ELF-1 (cell line): ENCODE data around the gene MPLKIP.
A peak's percentile ranks its signal among the peaks of the same experiment; 100 is the strongest.
"Not testable (repeated sequence)": the region's sequence is repeated elsewhere in the genome, so short reads cannot be mapped to it uniquely, and the experiment has no call there.

Experiments
- DNase-seq: peaks from one replicate; pipeline ENCODE4 v3.0.0-alpha.2; 2016; ENCODE audit warnings: low read depth, low spot score

MPLKIP gene

DNA sequence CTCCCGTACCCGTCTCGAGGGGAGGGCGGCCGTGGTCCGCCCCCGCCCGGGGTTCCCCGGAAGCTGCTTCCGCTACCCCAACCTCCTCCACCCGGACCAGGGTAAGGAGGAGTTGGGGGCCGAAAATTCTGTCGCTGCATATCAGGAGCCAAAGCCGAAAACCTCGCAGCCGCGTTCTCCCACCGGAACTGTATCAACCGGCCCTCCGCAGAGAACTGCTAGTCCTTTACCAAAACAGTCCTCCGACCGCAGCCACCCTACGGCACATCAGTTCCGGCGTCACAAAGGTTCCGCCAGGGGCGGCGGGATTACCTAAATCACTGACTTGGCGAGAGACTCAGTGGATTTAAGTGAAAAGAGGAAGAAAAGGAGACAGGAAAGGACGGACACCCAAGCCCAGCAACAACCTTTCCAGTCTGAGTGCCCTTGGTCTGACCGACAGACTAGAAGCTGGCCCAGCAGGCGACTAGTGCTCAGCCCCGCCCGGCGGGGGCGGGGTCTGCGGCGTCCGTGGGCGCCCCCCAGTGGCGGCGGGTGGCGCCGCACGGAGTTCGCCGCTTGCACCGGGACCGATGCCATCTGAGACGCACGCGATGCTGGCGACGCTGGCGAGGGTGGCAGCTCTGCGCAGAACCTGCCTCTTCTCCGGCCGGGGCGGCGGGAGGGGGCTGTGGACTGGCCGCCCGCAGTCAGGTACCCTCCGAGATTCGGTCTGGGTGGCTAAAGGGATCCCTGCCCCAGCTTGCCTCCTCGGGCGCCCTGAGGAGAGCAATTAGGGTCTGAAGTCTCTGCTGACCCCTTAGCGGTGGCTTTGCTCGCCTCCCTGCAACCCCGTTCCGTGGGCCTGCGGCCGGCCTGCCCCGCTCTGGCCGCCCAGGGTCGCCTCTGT is at the start of gene MPLKIP, which contains the start of gene SUGCT:
MPLKIP (minus strand) TSS at position 195 of the 889 bp plus-strand sequence; CDS start at position 140, 55 bp downstream.
SUGCT (plus strand) TSS at position 578 of the 889 bp plus-strand sequence.
- peak; percentile 97 for DNase-seq

DNA sequence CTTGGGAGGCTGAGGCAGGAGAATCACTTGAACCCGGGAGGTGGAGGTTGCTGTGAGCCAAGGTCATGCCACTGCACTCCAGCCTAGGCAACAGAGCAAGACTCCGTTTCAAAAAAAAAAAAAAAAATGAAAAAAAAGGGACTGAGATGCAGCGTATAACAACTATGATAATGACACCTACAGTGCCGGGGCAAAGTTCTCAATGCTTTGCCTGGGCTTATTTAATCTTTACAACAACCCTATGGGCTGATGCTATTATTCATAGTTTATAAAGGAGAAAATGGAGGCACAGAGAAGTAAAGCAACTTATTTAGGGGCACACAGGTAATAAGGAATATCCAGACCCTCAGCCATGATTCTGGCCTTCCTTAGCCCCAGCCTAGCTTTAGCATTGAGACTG is 48.0 kb upstream of the MPLKIP start:
- no peak for DNase-seq

DNA sequence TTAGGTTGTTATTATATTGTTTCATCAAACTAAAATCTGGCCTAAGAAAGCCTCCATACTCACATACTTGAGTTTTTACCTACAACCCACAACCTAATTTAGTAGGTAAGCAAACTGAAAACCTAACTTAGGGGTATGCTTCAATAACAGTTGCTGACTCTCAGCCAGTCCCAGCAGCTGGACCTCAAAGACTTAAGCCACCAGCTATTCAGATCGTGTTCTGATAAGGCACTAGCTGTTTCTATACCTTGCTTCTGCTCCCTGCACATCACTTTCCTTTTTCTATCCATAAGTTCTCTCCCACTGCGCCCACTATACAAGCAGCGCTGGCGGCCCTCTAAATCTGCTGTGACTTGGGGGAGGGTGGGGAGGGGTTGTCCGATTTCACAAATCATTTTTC is 42.6 kb upstream of the MPLKIP start:
- no peak for DNase-seq

DNA sequence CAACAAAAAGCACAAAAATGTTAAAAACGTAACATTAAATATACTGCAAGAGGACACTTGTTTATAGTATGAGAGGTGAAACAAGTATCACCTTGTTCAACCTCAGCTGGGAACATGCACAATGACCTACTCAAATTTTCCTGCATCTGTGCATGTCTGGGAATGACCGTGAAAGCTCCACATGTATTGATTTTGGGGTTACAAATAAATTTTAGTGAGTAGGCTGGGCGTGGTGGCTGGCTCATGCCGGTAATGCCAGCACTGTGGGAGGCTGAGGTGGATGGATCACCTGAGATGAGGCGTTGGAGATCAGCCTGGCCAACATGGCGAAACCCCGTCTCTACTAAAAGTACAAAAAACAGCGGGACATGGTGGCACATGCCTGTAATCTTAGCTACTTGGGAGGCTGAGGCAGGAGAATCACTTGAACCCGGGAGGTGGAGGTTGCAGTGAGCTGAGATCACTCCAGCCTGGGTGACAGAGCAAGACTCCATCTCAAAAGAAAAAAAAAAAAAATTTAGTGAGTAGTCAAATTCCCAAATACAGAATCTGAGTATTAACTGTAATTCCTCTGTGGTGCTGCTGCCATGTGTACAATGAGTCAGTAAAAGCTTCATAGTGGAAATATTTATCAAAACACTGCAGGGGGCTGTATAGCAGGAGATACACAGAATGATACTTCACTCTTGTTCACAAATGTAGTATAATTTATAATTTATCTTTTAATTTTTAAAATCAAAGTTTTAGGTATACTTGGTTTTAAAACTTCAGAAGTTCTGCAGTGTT is 41.5 kb upstream of the MPLKIP start:
- no peak for DNase-seq

DNA sequence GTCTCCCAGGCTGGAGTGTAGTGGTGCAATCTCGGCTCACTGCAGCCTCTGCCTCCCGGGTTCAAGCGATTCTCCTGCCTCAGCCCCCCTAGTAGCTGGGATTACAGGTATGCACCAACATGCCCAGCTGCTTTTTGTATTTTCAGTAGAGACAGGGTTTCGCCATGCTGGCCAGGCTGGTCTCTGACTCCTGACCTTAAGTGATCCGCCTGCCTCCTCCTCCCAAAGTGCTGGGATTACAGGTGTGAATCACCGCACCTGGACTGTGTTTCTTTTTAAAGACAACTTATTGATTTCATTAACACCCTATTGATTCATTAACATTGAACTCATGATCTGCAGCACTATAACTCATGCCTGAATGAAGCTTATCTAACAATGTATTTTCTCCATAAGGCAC is 40.8 kb upstream of the MPLKIP start:
- DNase-seq: not testable (repeated sequence)

DNA sequence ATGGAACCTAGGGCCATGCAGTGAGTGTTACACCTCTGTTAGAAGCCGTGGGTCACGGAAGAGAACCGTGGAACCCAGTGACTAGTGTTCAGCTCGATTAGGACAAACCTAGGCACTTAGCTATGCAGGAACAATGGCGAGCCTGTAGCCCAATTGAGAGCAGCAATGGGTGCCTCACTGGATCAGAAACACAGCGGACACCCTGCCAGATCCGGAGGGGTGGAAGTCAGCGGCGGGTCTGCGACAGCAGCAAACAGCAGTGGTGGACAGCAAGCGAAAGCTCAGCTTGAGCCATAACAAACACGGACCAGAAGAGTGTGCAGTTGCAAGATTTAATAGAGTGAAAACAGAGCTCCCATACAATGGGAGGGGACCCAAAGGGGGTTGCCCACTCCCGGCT is 38.7 kb upstream of the MPLKIP start:
- DNase-seq: not testable (repeated sequence)

DNA sequence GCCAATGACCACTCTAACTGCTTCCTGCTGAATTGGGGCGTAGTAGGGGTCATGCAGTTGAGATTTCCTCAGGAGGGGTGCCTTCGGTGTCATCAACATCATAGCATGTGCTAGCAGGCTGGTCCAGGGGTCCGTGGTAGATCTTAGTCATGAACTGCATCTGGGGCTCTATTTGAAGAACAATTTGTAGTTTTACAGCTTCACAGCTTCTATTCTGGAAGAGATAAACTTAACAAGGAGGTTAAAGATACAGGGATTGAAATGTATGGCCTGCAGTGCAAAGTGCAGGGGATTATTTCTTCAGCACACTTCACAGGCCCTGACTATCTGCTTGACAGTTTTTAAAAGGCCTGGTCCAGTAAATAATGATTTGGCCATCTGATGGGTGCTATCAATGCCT is 33.8 kb upstream of the MPLKIP start:
- not testable (repeated sequence) for DNase-seq

DNA sequence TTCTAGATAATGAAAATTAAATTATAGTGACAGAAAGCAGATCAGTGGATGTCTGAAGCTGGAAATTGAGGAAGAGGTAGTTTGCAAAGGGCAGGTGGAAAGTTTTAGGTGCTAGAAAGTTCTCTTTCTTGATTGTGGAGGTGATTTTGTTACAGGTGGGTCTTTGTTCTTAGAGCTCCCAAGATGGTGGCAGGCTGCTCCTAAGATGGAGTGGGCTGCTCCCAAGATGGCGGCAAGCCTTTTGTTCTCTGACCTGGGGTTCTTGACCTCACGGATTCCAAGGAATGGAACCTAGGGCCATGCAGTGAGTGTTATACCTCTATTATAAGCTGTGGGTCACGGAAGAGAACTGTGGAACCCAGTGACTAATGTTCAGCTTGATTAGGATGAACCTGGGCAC is 32.9 kb upstream of the MPLKIP start:
- no peak for DNase-seq

DNA sequence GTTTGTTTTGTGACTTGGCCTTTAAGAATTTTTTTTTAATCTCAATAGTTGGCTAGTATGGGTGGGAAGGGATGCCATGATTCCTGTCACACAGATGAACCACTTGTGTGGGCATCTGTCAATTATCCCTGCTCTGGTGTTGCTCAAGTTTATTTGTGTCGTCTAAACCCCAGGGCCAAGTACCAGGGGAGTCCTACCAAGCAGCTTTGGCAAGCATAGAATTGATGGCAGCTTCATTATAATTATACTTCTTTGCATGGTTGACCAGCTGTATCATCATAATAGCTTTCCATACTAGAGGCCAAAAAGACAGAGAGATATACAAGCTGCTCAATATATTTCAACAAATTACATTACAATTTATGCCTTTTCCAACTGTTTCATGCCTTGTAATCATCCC is 30.8 kb upstream of the MPLKIP start:
- no peak for DNase-seq

DNA sequence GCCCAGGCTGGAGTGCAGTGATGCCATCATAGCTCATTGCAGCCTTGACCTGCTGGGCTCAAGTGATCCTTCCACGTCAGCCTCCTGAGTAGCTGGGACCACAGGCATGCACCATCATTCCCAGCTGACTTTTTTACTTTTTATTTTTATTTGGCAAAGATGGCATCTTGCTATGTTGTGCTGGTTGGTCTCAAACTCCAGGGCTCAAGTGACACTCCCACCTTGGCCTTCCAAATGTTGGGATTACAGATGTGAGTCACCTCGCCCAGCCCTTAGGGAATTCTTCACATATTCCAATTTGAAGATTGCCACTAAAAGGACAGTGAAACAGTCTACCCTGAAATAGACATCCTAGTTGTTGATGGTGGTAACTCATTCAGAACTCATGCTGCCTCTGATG is 28.1 kb upstream of the MPLKIP start:
- DNase-seq: no peak

DNA sequence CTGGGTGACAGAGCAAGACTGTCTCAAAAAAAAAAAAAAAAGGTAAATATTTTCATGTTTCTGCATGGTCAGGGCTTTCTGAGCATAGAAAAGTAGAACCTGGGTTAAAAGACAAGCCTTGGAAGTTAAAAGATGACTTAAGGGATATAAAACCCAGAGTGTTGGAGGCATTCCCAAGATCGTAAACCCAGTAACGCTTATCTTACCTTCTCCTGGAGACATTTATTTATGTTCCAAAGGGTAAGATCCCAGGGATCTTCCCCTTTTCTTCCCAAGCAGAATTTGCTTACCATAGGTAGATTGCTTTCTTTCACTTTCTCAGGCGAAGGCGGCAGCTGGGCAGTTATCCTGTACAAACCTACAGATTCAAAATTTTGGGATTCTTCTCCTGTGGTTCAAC is 22.6 kb upstream of the MPLKIP start:
- no peak for DNase-seq

DNA sequence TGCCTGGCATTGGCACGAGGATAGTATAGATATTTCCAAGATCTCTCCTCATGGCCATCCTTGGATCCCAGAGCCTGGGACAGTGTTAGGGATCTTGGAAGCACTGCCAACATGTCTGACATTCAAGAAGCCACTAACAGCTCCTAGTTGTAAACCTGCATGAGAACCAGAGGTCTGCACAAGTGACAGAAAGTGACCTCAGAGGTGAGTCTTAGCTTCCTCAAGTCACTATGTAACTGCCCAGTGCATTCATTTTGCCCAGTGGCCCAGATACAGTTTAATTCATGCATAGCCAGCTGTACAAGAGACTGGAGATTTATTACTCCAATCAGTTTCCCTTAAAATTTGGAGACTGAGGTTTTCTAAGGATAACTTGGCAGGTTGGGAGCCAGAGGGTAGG is 17.1 kb upstream of the MPLKIP start:
- no peak for DNase-seq

DNA sequence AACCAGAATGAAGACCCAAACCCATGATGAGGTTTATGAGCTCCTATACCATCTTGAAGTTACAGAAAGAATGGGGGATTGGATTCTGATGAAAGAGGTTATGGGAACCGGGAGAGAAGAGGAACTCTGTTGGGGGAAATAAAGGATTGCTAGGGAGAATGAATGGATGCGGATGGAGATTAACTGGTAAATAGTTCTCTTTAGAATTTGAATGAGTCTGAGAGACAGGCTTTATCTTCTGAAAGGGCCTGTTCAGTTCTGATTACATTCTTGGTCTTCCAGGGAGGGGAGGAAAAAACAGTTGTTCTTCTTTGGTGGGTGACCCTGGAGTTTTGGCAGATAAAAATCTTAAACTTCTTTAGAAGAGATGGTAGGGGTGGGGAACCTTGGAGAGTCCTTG is 14.2 kb upstream of the MPLKIP start:
- no peak for DNase-seq

DNA sequence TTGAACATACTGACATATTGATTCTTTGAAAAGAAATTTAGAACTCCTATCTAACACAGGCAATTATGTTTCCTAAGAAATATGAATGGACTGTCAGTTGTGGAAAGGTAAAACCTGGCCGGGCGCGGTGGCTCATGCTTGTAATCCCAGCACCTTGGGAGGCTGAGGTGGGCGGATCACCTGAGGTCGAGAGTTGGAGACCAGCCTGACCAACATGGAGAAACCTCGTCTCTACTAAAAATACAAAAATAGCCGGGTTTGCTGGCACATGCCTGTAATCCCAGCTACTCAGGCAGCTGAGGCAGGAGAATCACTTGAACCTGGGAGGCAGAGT is 13.8 kb upstream of the MPLKIP start:
- DNase-seq: not testable (repeated sequence)

DNA sequence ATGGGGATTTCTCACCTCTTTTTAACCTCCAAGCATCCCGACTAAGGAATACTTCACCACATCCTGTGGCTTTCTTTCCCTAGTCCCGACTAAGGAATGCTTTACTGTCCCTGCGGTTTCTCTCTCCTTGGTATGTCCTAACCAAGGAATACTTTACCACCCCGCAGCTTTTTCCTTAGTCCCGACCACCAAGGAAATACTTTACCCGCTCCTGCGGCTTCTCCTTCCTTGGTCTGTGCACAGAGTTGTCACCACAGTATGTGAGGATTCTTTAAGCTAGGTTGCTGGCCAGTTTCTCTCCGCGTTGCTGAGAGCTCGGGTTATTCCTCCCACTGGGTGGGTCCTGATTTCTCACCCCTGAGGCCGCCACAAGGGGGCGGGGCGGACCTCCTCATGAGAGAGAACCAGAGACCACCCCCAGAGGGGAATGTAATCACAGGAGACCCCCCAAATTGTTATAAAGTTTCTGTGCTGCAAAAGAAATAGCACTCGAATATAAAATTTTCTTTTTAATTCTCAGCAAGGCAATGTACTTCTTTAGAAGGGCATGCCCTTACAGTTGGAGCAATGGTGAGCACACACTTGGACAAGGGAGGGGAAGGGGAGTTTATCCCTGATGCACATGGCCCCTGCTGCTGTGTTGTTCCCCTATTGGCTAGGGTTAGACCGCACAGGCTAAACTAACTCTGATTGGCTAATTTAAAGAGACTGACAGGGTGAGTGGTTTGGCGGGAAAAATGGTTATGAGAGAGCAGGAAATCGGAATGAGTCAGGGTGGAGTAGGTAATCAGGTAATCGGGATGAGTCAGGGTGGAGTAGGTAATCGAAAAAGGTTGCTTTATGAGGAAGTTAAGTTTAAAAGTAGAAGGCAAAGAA is 13.2 kb upstream of the MPLKIP start:
- peak; percentile 8 for DNase-seq

DNA sequence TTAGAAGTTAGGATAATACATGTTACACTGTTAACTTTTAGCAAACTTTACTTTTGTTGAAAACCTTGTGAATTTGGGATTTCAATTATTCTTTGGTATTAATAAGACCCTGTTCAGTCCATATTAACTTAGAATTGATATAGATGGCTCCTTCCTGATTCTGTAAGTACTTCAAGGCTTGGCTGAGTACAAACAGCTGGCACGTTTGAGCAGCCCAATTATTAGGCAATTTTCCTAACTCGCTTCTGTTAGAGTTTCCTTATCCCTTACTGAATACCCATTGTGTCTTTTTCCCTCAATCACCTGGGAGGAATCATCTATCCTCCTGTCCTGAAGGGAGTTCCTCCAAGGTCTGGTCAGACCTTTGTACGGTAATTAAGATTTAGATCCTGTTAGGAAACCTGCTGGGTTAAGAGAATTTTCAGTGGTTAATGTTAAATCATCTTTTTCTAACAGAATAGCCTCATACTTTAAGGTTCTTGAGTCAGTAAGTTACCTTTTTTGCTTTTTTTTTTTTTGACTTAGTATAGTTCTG is 11.2 kb upstream of the MPLKIP start:
- DNase-seq: not testable (repeated sequence)

DNA sequence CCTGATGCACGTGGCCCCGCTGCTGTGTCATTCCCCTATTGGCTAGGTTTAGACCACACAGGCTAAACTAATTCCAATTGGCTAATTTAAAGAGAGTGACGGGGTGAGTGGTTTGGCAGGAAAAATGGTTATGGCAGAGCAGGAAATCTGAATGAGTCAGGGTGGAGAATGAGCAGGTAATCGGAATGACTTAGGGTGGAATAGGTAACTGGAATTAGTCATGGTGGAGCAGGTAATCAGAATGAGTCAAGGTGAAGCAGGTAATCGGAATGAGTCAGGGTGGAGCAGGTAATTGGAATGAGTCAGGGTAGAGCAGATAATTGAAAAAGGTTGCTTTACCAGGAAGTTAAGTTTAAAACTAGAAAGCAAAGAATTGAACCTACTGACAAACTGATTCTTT is 7.5 kb upstream of the MPLKIP start:
- not testable (repeated sequence) for DNase-seq

DNA sequence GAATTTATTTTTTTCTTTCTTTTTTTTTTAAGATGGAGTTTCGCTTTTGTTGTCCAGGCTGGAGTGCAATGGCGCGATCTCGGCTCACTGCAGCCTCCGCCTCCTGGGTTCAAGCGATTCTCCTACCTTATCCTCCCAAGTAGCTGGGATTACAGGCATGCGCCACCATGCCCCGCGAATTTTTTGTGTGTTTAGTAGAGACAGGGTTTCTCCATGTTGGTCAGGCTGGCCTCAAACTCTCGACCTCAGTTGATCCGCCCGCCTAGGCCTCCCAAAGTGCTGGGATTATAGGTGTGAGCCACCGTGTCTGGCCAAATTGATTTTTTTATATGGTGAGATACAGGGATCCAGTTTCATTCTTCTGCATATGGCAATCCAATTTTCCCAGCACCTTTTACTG is 5.5 kb upstream of the MPLKIP start:
- DNase-seq: not testable (repeated sequence)

DNA sequence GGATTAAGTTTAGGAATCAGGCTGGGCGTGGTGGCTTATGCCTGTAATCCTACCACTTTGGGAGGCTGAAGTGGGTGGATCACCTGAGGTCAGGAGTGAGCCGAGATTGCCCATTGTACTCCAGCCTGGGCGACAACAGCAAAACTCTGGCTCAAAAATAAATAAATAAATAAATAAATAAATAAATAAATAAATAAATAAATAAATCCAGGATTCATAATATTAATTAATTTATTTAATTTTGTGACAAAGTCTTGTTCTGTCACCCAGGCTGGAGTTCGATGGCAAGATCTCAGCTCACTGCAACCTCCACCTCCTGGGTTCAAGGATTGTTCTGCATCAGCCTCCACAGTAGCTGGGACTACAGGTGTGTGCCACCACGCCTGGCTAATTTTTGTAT is 4.6 kb upstream of the MPLKIP start:
- DNase-seq: no peak

DNA sequence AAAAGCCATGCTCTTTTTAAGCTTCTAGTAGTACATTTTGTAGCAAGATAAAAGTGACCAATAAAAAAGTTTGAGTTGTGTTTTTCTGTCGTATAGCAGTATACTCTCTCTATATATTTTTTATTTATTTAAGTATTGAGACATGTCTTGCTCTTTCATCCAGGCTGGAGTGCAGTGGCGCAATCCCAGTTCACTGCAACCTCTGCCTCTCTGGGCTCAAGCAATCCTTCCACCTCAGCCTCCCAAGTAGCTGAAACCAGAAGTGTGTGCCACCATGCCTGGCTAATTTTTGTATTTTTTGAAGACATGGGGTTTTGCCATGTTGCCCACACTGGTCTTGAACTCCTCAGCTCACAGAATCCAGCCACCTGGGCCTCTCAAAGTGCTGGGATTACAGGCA is 3.1 kb upstream of the MPLKIP start:
- no peak for DNase-seq

DNA sequence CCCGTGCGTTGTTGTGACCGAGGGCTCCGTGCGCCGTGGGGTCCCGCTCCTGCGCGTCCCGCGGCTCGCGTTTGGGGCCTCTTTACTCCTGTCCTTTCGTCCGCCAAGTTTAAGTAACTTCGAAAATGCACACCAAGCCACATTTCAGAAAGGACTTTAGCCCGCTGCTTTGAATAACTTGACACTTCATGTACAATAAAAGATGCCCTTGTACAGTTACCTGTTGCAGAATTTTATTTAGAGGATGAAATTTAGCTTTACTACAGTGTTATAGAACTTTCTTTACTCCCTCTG is 842 bp upstream of the MPLKIP start:
- DNase-seq: no peak
